IMR-90 (cell line): Measurements from ENCODE around the gene LAMA5.

Experiments
- MAZ ChIP-seq: IDR thresholded peaks from 2 replicates; pipeline ENCODE4 v1.6.1; 2012; ENCODE audit warnings: low read depth, mild to moderate bottlenecking, low read length, improper control_type of control experiment, moderate library complexity, borderline replicate concordance
- POLR2A ChIP-seq: IDR thresholded peaks from 2 replicates; pipeline ENCODE4 v1.6.1; 2012; ENCODE audit warnings: mild to moderate bottlenecking, low read depth, low read length
- RAD21 ChIP-seq: IDR thresholded peaks from 2 replicates; pipeline ENCODE4 v1.6.1; 2012; ENCODE audit warnings: low read length, improper control_type of control experiment
- TF ChIP-seq, protein P1 (sequence below): conservative IDR thresholded peaks from 2 replicates; pipeline ENCODE4 v1.5.1; 2012; ENCODE audit warnings: mild to moderate bottlenecking, low read depth, low read length, improper control_type of control experiment

DNA sequence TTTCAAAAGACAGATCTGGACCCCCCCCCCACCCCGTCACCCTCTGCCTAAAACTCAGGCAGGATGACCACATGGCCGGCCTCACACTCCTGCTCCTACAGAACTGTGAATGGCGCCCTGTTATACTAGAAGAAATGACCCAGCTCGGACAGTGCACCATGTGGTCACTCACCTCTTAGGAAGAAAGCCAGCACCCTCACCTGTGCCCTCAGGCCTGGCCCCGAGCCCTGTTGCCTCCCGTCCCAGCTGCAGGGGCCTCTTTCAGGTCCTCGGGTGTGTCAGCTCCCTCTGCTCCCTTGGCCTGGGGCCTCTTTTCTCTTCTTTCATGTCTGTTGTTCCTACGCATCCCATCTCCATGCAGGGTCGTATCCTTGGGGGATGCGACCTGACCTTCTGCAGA lies 105.0 kb downstream of the LAMA5 start:
- TF ChIP-seq, protein P1, sequence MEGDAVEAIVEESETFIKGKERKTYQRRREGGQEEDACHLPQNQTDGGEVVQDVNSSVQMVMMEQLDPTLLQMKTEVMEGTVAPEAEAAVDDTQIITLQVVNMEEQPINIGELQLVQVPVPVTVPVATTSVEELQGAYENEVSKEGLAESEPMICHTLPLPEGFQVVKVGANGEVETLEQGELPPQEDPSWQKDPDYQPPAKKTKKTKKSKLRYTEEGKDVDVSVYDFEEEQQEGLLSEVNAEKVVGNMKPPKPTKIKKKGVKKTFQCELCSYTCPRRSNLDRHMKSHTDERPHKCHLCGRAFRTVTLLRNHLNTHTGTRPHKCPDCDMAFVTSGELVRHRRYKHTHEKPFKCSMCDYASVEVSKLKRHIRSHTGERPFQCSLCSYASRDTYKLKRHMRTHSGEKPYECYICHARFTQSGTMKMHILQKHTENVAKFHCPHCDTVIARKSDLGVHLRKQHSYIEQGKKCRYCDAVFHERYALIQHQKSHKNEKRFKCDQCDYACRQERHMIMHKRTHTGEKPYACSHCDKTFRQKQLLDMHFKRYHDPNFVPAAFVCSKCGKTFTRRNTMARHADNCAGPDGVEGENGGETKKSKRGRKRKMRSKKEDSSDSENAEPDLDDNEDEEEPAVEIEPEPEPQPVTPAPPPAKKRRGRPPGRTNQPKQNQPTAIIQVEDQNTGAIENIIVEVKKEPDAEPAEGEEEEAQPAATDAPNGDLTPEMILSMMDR = no peak
- TF ChIP-seq POLR2A (no peak), MAZ (no peak), RAD21 (no peak)
